Dermis microvascular lymphatic vessel endothelial cell (primary cell): ENCODE measurements around the gene CCDC85C. TPM values are rescaled to one million over a fixed set of nuclear protein-coding genes. Genes with fewer than 3 reads are reported as not detected.

Experiments
- DNase-seq, 2 donors: peaks; one replicate each; pipeline versions ENCODE4 v3.0.0 to v3.0.0-alpha.2; 2010; ENCODE audit warnings: low read depth in 2 of 2
- total RNA-seq: library from RNA; depleted of rRNA; stranded (reverse); fragments of >200 nt; gene quantifications from 2 replicates; pipeline ENCODE4 v1.2.1, GENCODE V29; 2014

Gene CCDC85C
- total RNA-seq, 1 donor from 2014 or later: 5.5 TPM

GRCh38 chr14:99479906-99480869 is 123.8 kb downstream of the CCDC85C start, which contains the start of gene SETD3:
Gene SETD3 (minus strand): TSS chr14:99480859. CDS start chr14:99465805, 15,054 bp downstream.
- peak in 1 of 2 donors; percentile 74 for DNase-seq

- no peak for DNase-seq
These were observed 124.7 kb downstream of the CCDC85C start for GRCh38 chr14:99479160-99479905.

DNA sequence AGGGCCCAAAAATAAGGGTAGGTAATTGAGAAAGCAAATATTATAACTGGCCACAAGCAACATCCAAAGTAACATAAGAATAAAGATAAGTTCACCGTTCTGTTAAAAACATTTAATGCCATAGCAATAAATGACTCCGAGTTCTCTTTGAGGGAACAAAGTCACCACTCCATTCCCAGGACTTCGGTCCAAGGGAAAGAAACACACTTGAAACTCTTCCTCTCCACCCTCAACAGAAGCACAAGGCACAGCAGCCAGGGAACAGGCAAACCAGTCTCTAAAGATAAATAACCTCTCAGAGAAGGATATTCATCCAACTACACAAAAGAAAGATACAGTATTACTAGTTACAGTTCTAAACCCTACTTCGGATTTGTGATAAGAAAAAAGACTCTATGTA is 125.9 kb downstream of the CCDC85C start:
- DNase-seq: no peak

DNA sequence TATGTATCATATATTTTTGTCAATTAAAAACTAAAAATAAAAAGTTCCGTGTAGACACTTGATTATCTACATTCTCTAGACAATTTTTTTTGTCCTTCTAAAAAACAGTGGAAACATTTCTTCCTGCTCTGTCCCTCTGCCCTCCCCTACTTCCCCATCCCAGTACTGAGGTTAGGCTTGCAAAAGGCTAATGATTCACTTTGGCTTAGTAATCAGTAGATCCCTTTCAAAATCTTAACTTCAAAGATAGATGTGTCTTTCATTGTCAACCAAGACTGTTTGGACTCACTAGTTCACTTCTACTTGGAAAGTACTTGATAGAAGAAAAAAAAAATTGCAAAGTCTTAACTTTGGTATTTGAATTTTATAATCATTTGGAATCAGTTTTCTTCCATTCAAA is 127.1 kb downstream of the CCDC85C start:
- no peak for DNase-seq

DNA sequence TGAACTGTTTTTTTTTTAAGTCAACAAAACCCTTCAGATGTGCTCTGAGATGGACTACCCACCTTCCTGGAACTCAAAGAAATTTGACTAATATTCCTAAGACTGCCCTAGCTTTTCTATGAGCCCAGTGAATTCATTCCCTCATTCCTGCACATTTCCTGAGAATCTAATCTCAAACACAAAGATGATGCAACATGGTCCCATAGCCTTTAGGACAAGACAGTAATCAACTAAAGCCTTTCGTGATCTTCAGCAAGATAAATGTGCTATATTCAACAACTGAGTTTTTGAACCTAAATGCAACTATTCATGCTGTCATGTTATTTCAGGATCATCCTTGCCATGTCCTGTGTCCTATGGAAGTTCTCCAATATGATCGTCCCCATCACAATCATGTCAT is 128.3 kb downstream of the CCDC85C start:
- no peak for DNase-seq

- DNase-seq: no peak
These were observed 128.8 kb downstream of the CCDC85C start for GRCh38 chr14:99475179-99475578.

GRCh38 chr14:99473458-99473857 is 130.5 kb downstream of the CCDC85C start:
- DNase-seq: no peak

- DNase-seq: no peak
These were observed 131.1 kb downstream of the CCDC85C start for GRCh38 chr14:99472937-99473336.

DNA sequence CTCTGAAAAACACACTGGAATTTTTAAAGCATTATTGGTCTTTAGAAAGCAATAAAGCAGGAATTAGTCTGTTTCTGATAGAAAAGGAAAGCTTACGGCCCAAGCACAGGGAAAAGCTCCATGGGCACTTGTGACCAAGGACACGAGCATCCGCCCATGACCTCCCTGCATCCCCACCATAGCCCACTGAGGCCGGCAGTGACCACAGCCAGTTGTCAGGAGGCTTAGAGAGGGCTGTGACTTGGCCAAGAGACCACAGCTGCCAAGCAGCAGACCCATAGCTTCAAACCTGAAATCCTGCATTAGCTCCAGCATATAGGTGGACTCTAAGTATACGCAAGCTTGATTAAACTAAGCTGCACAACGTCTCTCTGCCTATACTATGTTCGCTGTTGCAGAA is 132.3 kb downstream of the CCDC85C start:
- DNase-seq: no peak

DNA sequence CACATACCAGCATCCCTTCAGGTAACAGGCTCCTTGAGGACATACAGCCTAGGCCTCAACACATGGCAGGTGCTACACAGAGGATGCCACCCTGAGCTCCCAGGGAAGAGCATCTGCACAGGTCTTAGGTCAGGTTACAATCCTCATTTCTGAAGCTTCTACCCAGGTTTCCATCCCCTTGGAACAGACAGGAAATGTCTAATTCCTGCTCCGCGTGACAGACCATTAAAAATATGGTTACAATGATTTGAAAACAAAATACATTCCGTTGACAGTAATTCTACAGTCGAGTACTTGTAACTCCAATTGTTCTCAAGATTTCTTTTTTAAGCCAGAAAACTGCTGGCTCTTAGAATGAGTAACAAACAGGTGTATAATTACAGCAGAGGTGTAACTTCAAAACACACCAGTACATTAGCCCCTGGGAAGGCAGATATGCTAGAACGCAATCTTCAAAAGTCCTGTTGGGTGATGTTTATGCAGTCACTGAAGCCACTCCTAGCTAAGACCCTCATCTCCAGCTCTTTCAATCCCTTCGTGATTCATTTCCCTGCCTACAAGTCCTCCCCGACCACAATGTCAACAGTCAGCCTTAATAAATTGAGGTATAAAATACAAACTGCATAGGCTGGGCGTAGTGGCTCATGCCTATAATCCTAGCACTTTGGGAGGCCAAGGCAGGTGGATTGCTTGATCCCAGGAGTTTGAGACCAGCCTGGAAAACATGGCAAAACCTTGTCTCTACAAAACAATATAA is 135.0 kb downstream of the CCDC85C start:
- peak in 1 of 2 donors; percentile 81 for DNase-seq

GRCh38 chr14:99468081-99468480 is 135.9 kb downstream of the CCDC85C start:
- no peak for DNase-seq

DNA sequence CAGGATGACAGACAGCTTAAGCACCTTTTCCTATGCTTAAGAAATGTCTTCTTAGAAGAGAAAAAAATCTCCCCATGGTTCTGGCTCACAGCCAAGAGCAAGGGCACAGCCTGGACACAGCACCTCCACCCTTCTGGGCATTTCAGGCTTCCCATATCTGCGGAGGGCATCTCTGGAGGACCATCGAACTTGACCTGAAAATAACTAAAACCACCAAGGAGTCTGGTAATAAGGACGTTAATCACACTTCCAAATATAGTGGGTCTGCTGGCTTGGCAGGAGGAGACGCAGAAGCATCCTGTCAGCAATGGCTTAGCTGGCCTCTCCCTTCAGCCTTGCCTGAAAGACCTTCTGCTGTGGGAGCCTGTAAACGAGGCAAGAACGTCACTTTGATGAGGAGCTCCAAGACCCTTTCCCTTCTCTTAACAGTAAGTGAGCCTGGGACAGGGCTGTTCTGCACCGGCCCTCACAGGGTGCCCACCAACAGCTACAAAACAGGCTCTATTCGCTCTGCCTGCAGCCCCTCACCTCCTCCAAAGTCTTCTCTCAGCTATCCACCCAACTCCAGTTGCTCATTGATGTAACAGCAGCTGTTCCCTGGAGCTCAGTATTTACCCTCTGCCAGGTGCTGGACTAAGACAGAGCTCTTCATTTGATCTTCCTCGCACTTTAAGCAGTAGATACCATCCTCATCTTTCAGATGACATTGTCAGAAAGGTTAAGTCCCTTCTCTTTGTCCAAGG is 136.5 kb downstream of the CCDC85C start:
- DNase-seq: peak in 1 of 2 donors; percentile 8

DNA sequence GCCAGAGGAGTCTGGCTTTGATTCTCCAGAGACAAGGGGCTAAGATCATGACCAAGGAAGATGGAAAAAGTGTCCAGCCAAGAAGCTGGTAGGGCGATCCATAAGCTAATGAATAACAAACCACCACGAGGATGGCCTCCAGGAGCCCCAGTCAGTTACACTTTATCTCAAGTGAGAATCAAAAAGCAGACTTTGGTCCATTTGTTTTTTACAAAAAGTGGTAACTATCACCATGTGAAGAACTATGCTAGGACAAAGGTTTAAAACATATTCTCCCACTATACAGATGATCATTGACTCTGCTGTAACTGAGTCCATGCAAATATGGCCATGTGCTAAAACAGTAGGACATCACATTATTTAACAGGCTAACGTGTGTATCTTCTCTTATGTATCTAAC is 137.2 kb downstream of the CCDC85C start:
- DNase-seq: no peak

GRCh38 chr14:99465288-99465687 is 138.7 kb downstream of the CCDC85C start:
- no peak for DNase-seq

DNA sequence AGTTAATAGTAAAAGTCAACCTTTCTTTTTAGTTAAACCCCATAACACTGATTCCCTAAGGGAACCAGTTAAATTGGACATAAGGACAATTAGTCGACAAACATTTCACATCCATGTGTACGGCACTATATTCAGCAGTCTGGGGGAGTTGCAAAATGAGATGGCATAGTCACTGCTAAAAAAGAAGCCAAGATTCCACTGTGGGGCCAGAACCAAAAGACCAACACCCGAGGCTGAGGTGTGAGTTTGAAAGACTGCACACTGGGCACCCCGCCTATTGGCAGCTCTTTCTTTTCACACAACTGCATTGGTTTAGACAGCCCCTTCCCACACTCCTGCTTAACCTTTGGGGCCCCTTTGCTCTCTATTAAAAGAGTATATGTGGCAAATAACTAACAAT is 140.0 kb downstream of the CCDC85C start:
- no peak for DNase-seq

GRCh38 chr14:99462210-99462609 is 141.8 kb downstream of the CCDC85C start:
- DNase-seq: no peak

DNA sequence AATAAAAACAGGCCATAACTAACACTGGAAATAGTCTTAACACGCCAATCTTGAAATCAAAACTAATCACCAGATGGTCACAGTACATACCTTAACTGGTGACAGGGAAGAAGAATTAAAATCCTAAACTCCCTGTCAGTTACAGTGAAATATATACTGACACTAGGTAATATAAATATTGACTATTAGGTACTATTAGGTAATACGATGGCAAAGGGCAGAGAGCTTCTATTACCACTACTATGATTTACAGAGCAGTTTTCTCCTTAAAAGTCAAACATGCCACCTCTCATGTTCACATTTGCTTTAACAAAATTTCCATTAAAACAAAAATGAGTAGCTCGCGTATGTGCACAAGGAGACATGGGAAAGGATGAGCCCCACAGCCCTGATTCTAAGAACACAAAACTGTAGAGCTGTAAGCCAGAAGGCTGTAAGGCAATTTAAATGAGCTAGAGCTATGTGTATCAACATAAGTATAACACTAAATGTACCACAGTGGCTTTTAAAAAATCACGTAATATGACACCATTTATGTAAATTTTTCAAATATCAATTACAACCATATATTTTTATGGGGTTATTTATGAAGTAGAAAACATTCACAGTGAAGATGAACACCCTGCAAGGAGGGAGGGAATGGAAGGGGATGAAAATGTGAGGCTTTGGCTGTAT is 142.5 kb downstream of the CCDC85C start:
- no peak for DNase-seq

GRCh38 chr14:99460793-99461192 is 143.2 kb downstream of the CCDC85C start:
- no peak for DNase-seq

DNA sequence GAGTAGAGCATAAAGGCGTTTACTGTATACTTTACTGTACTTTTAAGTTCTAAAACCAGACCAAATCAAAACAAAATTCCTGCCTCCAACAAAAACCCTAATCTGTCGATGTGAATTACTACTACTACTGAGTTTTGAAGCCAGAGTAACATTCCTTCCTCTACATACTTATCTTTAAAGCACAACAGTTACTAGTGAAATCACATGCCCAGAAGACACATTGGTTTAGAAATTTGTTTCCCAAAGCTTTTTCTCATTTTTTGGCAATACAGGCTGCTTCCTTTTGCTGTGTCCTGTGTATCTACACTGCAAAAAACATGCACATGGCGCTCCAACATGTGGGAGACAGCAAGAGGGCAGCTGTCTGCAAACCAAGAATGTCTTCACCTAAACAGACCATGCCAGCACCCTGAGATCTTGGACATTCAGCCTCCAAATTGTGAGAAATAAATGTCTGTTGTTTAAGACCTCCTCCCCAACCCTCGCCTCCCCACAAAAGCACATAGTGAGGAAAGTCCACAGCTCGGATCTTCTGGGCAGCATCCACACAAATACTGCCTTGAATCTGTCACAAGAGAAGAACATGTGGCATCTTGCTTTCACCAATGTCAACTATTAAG is 144.4 kb downstream of the CCDC85C start:
- DNase-seq: no peak

GRCh38 chr14:99454246-99454645 is 149.8 kb downstream of the CCDC85C start:
- no peak for DNase-seq
